Keratinocyte (primary cell): ENCODE results near the gene NKX3-2. TPM values are rescaled to one million over a fixed set of nuclear protein-coding genes. Genes with fewer than 3 reads are reported as not detected.
A peak's percentile ranks its signal among the peaks of the same experiment; 100 is the strongest.

ENCODE experiments used
- DNase-seq: peaks from one replicate; pipeline ENCODE4 v3.0.0-alpha.2; 2011; ENCODE audit warnings: low read depth, missing footprints, low spot score
- FAIRE-seq: peaks from 2 replicates; lab custom pipeline; 2011; peaks lifted over from hg19 to GRCh38; lab: Jason Lieb, UNC
- H2AFZ ChIP-seq: 2 replicates; pipeline ENCODE4 v1.6.0; 2012; ENCODE audit warnings: low read length, control low read depth, inconsistent platforms; ENCODE audit not compliant: control insufficient read depth
- H3K27ac ChIP-seq: 2 replicates; pipeline ENCODE4 v1.5.1; 2011; ENCODE audit warnings: low read length; ENCODE audit not compliant: control insufficient read depth, insufficient read depth
- H3K27me3 ChIP-seq: 3 replicates; pipeline ENCODE4 v1.6.0; 2011; ENCODE audit warnings: low read length; ENCODE audit not compliant: control insufficient read depth, insufficient read depth; ENCODE audit errors: extremely low read depth
- H3K36me3 ChIP-seq, 2 experiments: 2 replicates in 1 of 2; 3 replicates in 1 of 2; pipeline ENCODE4 v1.5.1; 2011; ENCODE audit warnings: low read length in 2 of 2, mild to moderate bottlenecking in 1 of 2; ENCODE audit not compliant: control insufficient read depth in 2 of 2, insufficient read depth in 2 of 2; ENCODE audit errors: extremely low read depth in 1 of 2
- H3K4me1 ChIP-seq: 3 replicates; pipeline ENCODE4 v1.5.1; 2011; ENCODE audit warnings: low read length; ENCODE audit not compliant: control insufficient read depth, insufficient read depth; ENCODE audit errors: extremely low read depth
- H3K4me2 ChIP-seq: 3 replicates; pipeline ENCODE4 v1.6.0; 2011; ENCODE audit warnings: low read depth, low read length; ENCODE audit not compliant: control insufficient read depth, insufficient read depth; ENCODE audit errors: extremely low read depth
- H3K4me3 ChIP-seq, 3 experiments: fragments of 200-600 bp in 1 of 3; sonication (generic) in 1 of 3; 2 replicates in 2 of 3; 3 replicates in 1 of 3; pipeline ENCODE4 v1.5.1; 2011 to 2016; ENCODE audit warnings: low read length in 3 of 3, mild to moderate bottlenecking in 3 of 3, control low read depth in 2 of 3, inconsistent platforms in 1 of 3, low read depth in 1 of 3, mixed read lengths in 1 of 3, mixed run types in 1 of 3, moderate library complexity in 1 of 3; ENCODE audit not compliant: control insufficient read depth in 2 of 3, insufficient read depth in 2 of 3; ENCODE audit errors: extremely low read depth in 1 of 3
- H3K79me2 ChIP-seq: 2 replicates; pipeline ENCODE4 v1.6.0; 2012; ENCODE audit warnings: low read length; ENCODE audit not compliant: control insufficient read depth, insufficient read depth
- H3K9ac ChIP-seq: 3 replicates; pipeline ENCODE4 v1.6.0; 2011; ENCODE audit warnings: low read length; ENCODE audit not compliant: control insufficient read depth, insufficient read depth; ENCODE audit errors: extremely low read depth
- H3K9me1 ChIP-seq: 3 replicates; pipeline ENCODE4 v1.6.0; 2011; ENCODE audit warnings: low read length; ENCODE audit not compliant: control insufficient read depth, insufficient read depth; ENCODE audit errors: extremely low read depth
- H3K9me3 ChIP-seq: 2 replicates; pipeline ENCODE4 v1.5.1; 2012; ENCODE audit warnings: low read depth, low read length; ENCODE audit not compliant: control insufficient read depth
- H4K20me1 ChIP-seq: 3 replicates; pipeline ENCODE4 v1.6.0; 2011; ENCODE audit warnings: low read length; ENCODE audit not compliant: control insufficient read depth, insufficient read depth; ENCODE audit errors: extremely low read depth
- CTCF ChIP-seq, 3 experiments: IDR thresholded peaks in 1 of 3; conservative IDR thresholded peaks in 1 of 3; optimal IDR thresholded peaks in 1 of 3; 2 replicates in 2 of 3; 3 replicates in 1 of 3; pipeline versions ENCODE3 to v1.5.1; 2011; ENCODE audit warnings: low read length in 3 of 3, mild to moderate bottlenecking in 3 of 3, moderate library complexity in 2 of 3, control low read depth in 1 of 3, inconsistent platforms in 1 of 3; ENCODE audit not compliant: insufficient read depth in 2 of 3; ENCODE audit errors: extremely low read depth in 1 of 3
- EZH2 ChIP-seq: IDR thresholded peaks from one replicate; pipeline ENCODE4 v1.6.1; 2012; ENCODE audit warnings: inconsistent platforms, mild to moderate bottlenecking, low read length, moderate library complexity
- dilution Hi-C: fragments of 300-500 bp; cut with MboI; formaldehyde crosslinking; loops from one replicate; pipeline ENCODE4 v1.7.0; 2020; ENCODE audit warnings: low sequenced_read_pairs; ENCODE audit not compliant: extremely low pct_ligation_motif_present
- polyA minus RNA-seq, 3 experiments: library from RNA; depleted of rRNA, polyadenylated mRNA; stranded (reverse); fragments of >200 nt; gene quantifications; 1 replicate in 1 of 3; 2 replicates in 1 of 3; 3 replicates in 1 of 3; pipeline ENCODE4 v1.2.3, GENCODE V29; 2011
- polyA plus RNA-seq, 5 experiments: library from polyadenylated mRNA; depleted of rRNA in 3 of 5; stranded (reverse) in 3 of 5; stranded (forward) in 1 of 5; unstranded in 1 of 5; fragments of >200 nt; gene quantifications; 1 replicate in 1 of 5; 2 replicates in 3 of 5; 3 replicates in 1 of 5; pipeline versions ENCODE4 v1.2.1 to v1.2.3, GENCODE V29; 2011 to 2012; ENCODE audit warnings: missing spikeins in 2 of 5, low read depth in 1 of 5, low replicate concordance in 1 of 5

The NKX3-2 gene
- polyA plus RNA-seq (0.01 to 0.04 TPM (median 0.02 TPM) in 3 replicates), polyA minus RNA-seq (0.46 TPM in 1 of 3 replicates, not detected in the others)
- not detected for polyA plus RNA-seq (2011; ENCODE audit: low read depth)
- not detected in 2 replicates for polyA plus RNA-seq (2011; cell fraction: cytosol; rRNA removed)
- 0.05 and 0.08 TPM in 2 replicates for polyA plus RNA-seq (2011; cell fraction: nucleus; rRNA removed)
- polyA plus RNA-seq (2012; ENCODE audit: low replicate concordance) = 0.06 TPM in 1 of 2 replicates, not detected in the other
- not detected for polyA minus RNA-seq (2011; cell fraction: cytosol; rRNA and poly(A)+ RNA removed)
- polyA minus RNA-seq (2011; cell fraction: nucleus; rRNA and poly(A)+ RNA removed) = not detected in 2 replicates

GRCh38 chr4:13543839-13544605 is at the start of gene NKX3-2:
TSS of gene NKX3-2 (minus strand) at chr4:13544508. CDS start at chr4:13544414, 94 bp downstream.
- peak within 1 kb of the TSS; percentile 86 for H3K4me2 ChIP-seq
- no peaks in the 10 kb centered on the region for H3K79me2 ChIP-seq
- dilution Hi-C loops = no loop called here
- H4K20me1 ChIP-seq = no peaks in the 10 kb centered on the region
- FAIRE-seq (no peak), DNase-seq (no peak)
- peak within 1 kb of the TSS; percentile 33 for H3K9ac ChIP-seq
- no peaks in the 10 kb centered on the region for H3K9me1 ChIP-seq
- no peak within 1 kb of the TSS for H3K27ac ChIP-seq
- TF ChIP-seq EZH2 (peak; percentile 54), CTCF (optimal IDR thresholded peaks at IDR 0.05 in 1 of 3, IDR thresholded peaks at IDR 0.05 in 1 of 3, conservative IDR thresholded peaks at IDR 0.05 in 1 of 3; ENCODE audit: extremely low read depth in 1 of 3, insufficient read depth in 2 of 3, low read length in 3 of 3) (no peak)
- H3K27me3 ChIP-seq = peaks cover 79% of the 10 kb centered on the region
- H3K36me3 ChIP-seq = no peaks in the 10 kb centered on the region
- H3K4me1 ChIP-seq = peaks cover 15% of the 10 kb centered on the region
- peak within 1 kb of the TSS; percentile 82 for H2AFZ ChIP-seq
- peak within 1 kb of the TSS; percentile 55 to 78 (median 67) for H3K4me3 ChIP-seq
- H3K9me3 ChIP-seq = peaks cover 2% of the 10 kb centered on the region

- no peaks in the 10 kb centered on the region for H4K20me1 ChIP-seq
- no peaks in the 10 kb centered on the region for H3K79me2 ChIP-seq
- H3K27ac ChIP-seq = no peak overlapping the region
- FAIRE-seq (no peak), DNase-seq (no peak)
- no peaks in the 10 kb centered on the region for H3K4me1 ChIP-seq
- H3K9ac ChIP-seq = no peak overlapping the region
- dilution Hi-C loops = no loop called here
- H3K4me3 ChIP-seq = no peak overlapping the region
- no peak overlapping the region for H2AFZ ChIP-seq
- no peak overlapping the region for H3K4me2 ChIP-seq
- H3K9me3 ChIP-seq = no peaks in the 10 kb centered on the region
- peaks cover 3 to 15% of the 10 kb centered on the region in 2 experiments for H3K36me3 ChIP-seq
- H3K9me1 ChIP-seq = no peaks in the 10 kb centered on the region
- TF ChIP-seq EZH2 (no peak), CTCF (optimal IDR thresholded peaks at IDR 0.05 in 1 of 3, IDR thresholded peaks at IDR 0.05 in 1 of 3, conservative IDR thresholded peaks at IDR 0.05 in 1 of 3; ENCODE audit: extremely low read depth in 1 of 3, insufficient read depth in 2 of 3, low read length in 3 of 3) (no peak)
- H3K27me3 ChIP-seq = no peaks in the 10 kb centered on the region
Measured at GRCh38 chr4:13592220-13592619, 47.9 kb upstream of the NKX3-2 start.
